ENCODE results near the gene DOCK2.

- TF ChIP-seq CTCF (IDR thresholded peaks at IDR 0.05) (no peak), EP300 (IDR thresholded peaks at IDR 0.05) (no peak), POLR2AphosphoS5 (IDR thresholded peaks at IDR 0.05) (no peak)
Observed at GRCh38 chr5:169933127-169933526, 296.1 kb downstream of the DOCK2 start.
